ENCODE results near the gene ATAD3C.
"Not testable (repeated sequence)": the region's sequence is repeated elsewhere in the genome, so short reads cannot be mapped to it uniquely, and the experiment has no call there.

Gene ATAD3C

GRCh38 chr1:1419363-1419812, 30.1 kb upstream of the ATAD3C start:
- no peak for DNase-seq (ENCODE audit: low read depth in 2 of 2)

- no peak for DNase-seq (ENCODE audit: low read depth in 2 of 2)
These were observed 29.5 kb upstream of the ATAD3C start for GRCh38 chr1:1419813-1420653.

- DNase-seq (ENCODE audit: low read depth in 2 of 2): no peak
These were observed 28.8 kb upstream of the ATAD3C start for GRCh38 chr1:1420654-1421141.

- DNase-seq (ENCODE audit: low read depth in 2 of 2): no peak
These were observed 28.2 kb upstream of the ATAD3C start, which contains the start of gene ANKRD65 for GRCh38 chr1:1421147-1421906. Gene ANKRD65, minus strand, starts transcription at chr1:1421276. Its CDS starts 271 bp downstream, at chr1:1421005.

GRCh38 chr1:1421907-1422464, 27.5 kb upstream of the ATAD3C start:
- no peak for DNase-seq (ENCODE audit: low read depth in 2 of 2)

- no peak for DNase-seq (ENCODE audit: low read depth in 2 of 2)
These were observed 26.8 kb upstream of the ATAD3C start for GRCh38 chr1:1422465-1423244.

GRCh38 chr1:1423245-1423597, 26.3 kb upstream of the ATAD3C start:
- DNase-seq (ENCODE audit: low read depth in 2 of 2): no peak

- no peak for DNase-seq (ENCODE audit: low read depth in 2 of 2)
These were observed 24.8 kb upstream of the ATAD3C start for GRCh38 chr1:1424707-1425106.

GRCh38 chr1:1425426-1425752, 24.1 kb upstream of the ATAD3C start:
- DNase-seq (ENCODE audit: low read depth in 2 of 2): no peak

GRCh38 chr1:1425753-1426495, 23.6 kb upstream of the ATAD3C start:
- DNase-seq (ENCODE audit: low read depth in 2 of 2): no peak

- no peak for DNase-seq (ENCODE audit: low read depth in 2 of 2)
These were observed 22.9 kb upstream of the ATAD3C start for GRCh38 chr1:1426496-1427105.

- no peak for DNase-seq (ENCODE audit: low read depth in 2 of 2)
These were observed 22.2 kb upstream of the ATAD3C start for GRCh38 chr1:1427106-1427819.

- DNase-seq (ENCODE audit: low read depth in 2 of 2): no peak
These were observed 21.7 kb upstream of the ATAD3C start for GRCh38 chr1:1427820-1428148.

GRCh38 chr1:1428174-1428573, 21.3 kb upstream of the ATAD3C start:
- no peak for DNase-seq (ENCODE audit: low read depth in 2 of 2)

GRCh38 chr1:1428967-1429366, 20.5 kb upstream of the ATAD3C start:
- DNase-seq (ENCODE audit: low read depth in 2 of 2): not testable (repeated sequence)

- DNase-seq (ENCODE audit: low read depth in 2 of 2): no peak
These were observed 19.8 kb upstream of the ATAD3C start for GRCh38 chr1:1429671-1430073.

GRCh38 chr1:1430114-1430982, 19.1 kb upstream of the ATAD3C start:
- DNase-seq (ENCODE audit: low read depth in 2 of 2): no peak

GRCh38 chr1:1430992-1431844, 18.3 kb upstream of the ATAD3C start:
- DNase-seq (ENCODE audit: low read depth in 2 of 2): no peak
